Measurements from ENCODE around the gene PFN1.

The PFN1 gene

GRCh38 chr17:4896332-4897197 is 51.8 kb downstream of the PFN1 start:
- no peak for DNase-seq (ENCODE audit: low read depth)

DNA sequence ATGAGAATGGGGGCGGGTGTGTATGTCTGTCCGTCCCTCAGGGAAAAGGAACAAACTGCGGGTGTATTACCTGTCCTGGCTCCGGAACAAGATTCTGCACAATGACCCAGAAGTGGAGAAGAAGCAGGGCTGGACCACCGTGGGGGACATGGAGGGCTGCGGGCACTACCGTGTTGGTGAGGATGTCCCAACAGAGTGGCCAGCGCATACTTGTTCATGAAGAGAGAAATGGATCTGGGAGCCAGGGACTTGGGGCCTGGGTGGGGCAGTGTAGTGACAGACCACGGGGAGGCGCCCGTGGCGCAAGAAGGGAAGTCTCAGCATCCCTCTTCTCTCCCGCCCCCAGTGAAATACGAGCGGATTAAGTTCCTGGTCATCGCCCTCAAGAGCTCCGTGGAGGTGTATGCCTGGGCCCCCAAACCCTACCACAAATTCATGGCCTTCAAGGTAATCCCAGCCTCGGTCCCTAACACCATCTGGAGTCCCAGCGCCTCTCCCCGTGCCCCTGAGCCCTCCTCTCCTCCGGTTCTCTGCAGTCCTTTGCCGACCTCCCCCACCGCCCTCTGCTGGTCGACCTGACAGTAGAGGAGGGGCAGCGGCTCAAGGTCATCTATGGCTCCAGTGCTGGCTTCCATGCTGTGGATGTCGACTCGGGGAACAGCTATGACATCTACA is 52.5 kb downstream of the PFN1 start:
- no peak for DNase-seq (ENCODE audit: low read depth)

Data from stimulated activated CD8-positive, alpha-beta memory T cell treated with anti-CD3 and anti-CD28 coated beads, Interleukin-15, amount 100 ng/mL, for 1 hour (primary cell).